Right lobe of liver (tissue), 6 donors: ENCODE data around the gene FAM131B. TPM values are rescaled to one million over a fixed set of nuclear protein-coding genes. Genes with fewer than 3 reads are reported as not detected.

Experiments
- ATAC-seq, 4 donors: fragments of 200-7000 bp; cut with Tn5 transposase; one replicate each; pipeline ENCODE4 v1.9.1; 2020; ENCODE audit warnings: mild to moderate bottlenecking in 4 of 4, moderate library complexity in 4 of 4
- DNase-seq, 3 donors: peaks; one replicate each; pipeline ENCODE4 v3.0.0-alpha.2; 2020
- H3K27ac ChIP-seq, 3 donors: fragments of 200-600 bp; one replicate each; pipeline ENCODE4 v1.8.0; 2022
- H3K27me3 ChIP-seq, 2 donors: fragments of 200-600 bp; one replicate each; pipeline ENCODE4 v1.8.0; 2022
- H3K36me3 ChIP-seq, 4 donors: fragments of 200-600 bp; sonication (generic) in 1 of 4; one replicate each; pipeline versions ENCODE4 v1.5.1 to v1.8.0; 2017 to 2022; ENCODE audit warnings: control low read depth in 1 of 4
- H3K4me1 ChIP-seq, 4 donors: fragments of 200-600 bp; sonication (generic) in 1 of 4; one replicate each; pipeline versions ENCODE4 v1.5.1 to v1.8.0; 2017 to 2022; ENCODE audit warnings: control low read depth in 1 of 4
- H3K4me3 ChIP-seq, 3 donors: fragments of 200-600 bp; one replicate each; pipeline ENCODE4 v1.8.0; 2022
- H3K9me3 ChIP-seq, 4 donors: fragments of 200-600 bp; sonication (generic) in 1 of 4; one replicate each; pipeline versions ENCODE4 v1.5.1 to v1.8.0; 2017 to 2022; ENCODE audit warnings: control low read depth in 1 of 4
- POLR2A ChIP-seq: fragments of 450-650 bp; IDR thresholded peaks from one replicate; pipeline ENCODE4 v1.6.1; 2017; ENCODE audit warnings: antibody characterized with exemption, mild to moderate bottlenecking
- WGBS: methylation state at CpG from one replicate; pipeline ENCODE4 v1.1.6; 2018; ENCODE audit warnings: low coverage, low lambda C conversion rate; ENCODE audit not compliant: insufficient coverage; ENCODE audit errors: missing lambda C conversion rate; 5-methylcytosine and 5-hydroxymethylcytosine counted together
- intact Hi-C, 2 donors: fragments of 100-400 bp; cut with DNase I; formaldehyde crosslinking; loops; one replicate each; pipeline versions ENCODE4 v1.11.2 to v1.14.1; 2022
- total RNA-seq, 6 experiments: library from RNA; depleted of rRNA in 2 of 6; stranded (reverse); fragments of >200 nt in 2 of 6; fragmentation: NEBNext Ultra II Directional in 3 of 6; extraction: Animal tissue kit (Norgen Biotek cat#: 25700) in 3 of 6; gene quantifications; one replicate each; pipeline versions ENCODE4 v1.1.0 to v1.2.4, GENCODE V29; 2016 to 2023
- TF ChIP-seq, protein P1 (sequence below), 4 donors: fragments of 200-600 bp in 3 of 4; fragments of 450-650 bp in 1 of 4; IDR thresholded peaks; one replicate each; pipeline versions ENCODE4 v1.5.1 to v1.8.0; 2016 to 2022; ENCODE audit warnings: antibody characterized with exemption in 4 of 4, mild to moderate bottlenecking in 2 of 4
- donor health status: DM: no; HTN: yes; CAD: no.
- donor health status: DM: no; HTN: no; CAD: no.
- donor health status: DM: no; HTN: no; CAD: no.
- donor health status: DM: no; HTN: yes; CAD: no.
- donor health status: DM: no; HTN: yes; CAD: no.

The FAM131B gene
- total RNA-seq, 6 experiments from 2014 or later = 0.05 to 0.51 (median 0.14) TPM

- H3K27ac ChIP-seq = no peak overlapping the region
- intact Hi-C loops = loop anchor here (5.0 to 10.0 kb wide), 2 partner anchors 92 to 94 kb away; no protein-coding TSS in a partner anchor
- no peaks in the 10 kb centered on the region for H3K9me3 ChIP-seq
- H3K4me1 ChIP-seq = peaks cover 0 to 18% (median 7%) of the 10 kb centered on the region in 4 donors
- ATAC-seq (peak in 1 of 4 donors; percentile 8), DNase-seq (no peak)
- no peaks in the 10 kb centered on the region for H3K36me3 ChIP-seq
- no peak for TF ChIP-seq POLR2A
- TF ChIP-seq, protein P1, sequence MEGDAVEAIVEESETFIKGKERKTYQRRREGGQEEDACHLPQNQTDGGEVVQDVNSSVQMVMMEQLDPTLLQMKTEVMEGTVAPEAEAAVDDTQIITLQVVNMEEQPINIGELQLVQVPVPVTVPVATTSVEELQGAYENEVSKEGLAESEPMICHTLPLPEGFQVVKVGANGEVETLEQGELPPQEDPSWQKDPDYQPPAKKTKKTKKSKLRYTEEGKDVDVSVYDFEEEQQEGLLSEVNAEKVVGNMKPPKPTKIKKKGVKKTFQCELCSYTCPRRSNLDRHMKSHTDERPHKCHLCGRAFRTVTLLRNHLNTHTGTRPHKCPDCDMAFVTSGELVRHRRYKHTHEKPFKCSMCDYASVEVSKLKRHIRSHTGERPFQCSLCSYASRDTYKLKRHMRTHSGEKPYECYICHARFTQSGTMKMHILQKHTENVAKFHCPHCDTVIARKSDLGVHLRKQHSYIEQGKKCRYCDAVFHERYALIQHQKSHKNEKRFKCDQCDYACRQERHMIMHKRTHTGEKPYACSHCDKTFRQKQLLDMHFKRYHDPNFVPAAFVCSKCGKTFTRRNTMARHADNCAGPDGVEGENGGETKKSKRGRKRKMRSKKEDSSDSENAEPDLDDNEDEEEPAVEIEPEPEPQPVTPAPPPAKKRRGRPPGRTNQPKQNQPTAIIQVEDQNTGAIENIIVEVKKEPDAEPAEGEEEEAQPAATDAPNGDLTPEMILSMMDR (IDR thresholded peaks at IDR 0.05) = no peak
- 58% methylated on average over 13 of the region's 23 CpGs for WGBS
- no peaks in the 10 kb centered on the region for H3K27me3 ChIP-seq
- H3K4me3 ChIP-seq = no peak overlapping the region
Observed at GRCh38 chr7:143322760-143323633, 39.5 kb downstream of the FAM131B start.

DNA sequence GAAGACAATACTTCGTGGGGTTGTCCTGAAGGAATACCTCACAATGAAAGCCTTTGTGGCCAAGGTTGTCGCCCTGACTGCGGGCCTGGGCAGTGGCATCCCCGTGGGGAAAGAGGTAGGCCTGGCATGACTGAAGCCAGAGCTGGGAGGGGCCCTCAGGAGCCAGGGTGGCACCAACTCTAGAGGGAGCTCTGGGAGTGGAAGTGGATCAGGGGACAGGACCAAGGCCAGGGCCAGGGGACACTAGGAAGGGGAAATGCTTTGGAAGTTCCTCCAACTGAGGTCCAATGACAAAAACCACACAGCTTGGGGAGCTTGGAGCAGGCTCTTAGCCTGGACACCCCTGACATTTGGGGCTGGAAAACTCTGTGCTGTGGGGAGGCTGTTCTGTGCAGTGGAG is 40.8 kb downstream of the FAM131B start:
- peak; percentile 33 to 56 (median 46) for ATAC-seq
- no peaks in the 10 kb centered on the region for H3K9me3 ChIP-seq

GRCh38 chr7:143321242-143321641 is 41.3 kb downstream of the FAM131B start:
- TF ChIP-seq POLR2A = no peak
- TF ChIP-seq, protein P1 (IDR thresholded peaks at IDR 0.05) = no peak
- WGBS = 88% methylated on average over 2 of the region's 10 CpGs
- intact Hi-C loops = loop anchor here (5.0 to 10.0 kb wide), 2 partner anchors 94 to 96 kb away; no protein-coding TSS in a partner anchor

More for the DNA sequence above, 40.8 kb downstream of the FAM131B start:
- peaks cover 0 to 28% (median 12%) of the 10 kb centered on the region in 4 donors for H3K4me1 ChIP-seq
- TF ChIP-seq, protein P1 (IDR thresholded peaks at IDR 0.05) = peak; percentile 20 to 43 (median 24)
- no peak for TF ChIP-seq POLR2A
- H3K27ac ChIP-seq = no peak overlapping the region
- no peaks in the 10 kb centered on the region for H3K27me3 ChIP-seq
- intact Hi-C loops = loop anchor here (5.0 to 10.0 kb wide), 2 partner anchors 93 to 96 kb away; no protein-coding TSS in a partner anchor
- H3K4me3 ChIP-seq = no peak overlapping the region
- WGBS = 52% methylated on average over 4 of the region's 4 CpGs
- H3K36me3 ChIP-seq = no peaks in the 10 kb centered on the region
- DNase-seq = peak; percentile 58 to 63 (median 60)

DNA sequence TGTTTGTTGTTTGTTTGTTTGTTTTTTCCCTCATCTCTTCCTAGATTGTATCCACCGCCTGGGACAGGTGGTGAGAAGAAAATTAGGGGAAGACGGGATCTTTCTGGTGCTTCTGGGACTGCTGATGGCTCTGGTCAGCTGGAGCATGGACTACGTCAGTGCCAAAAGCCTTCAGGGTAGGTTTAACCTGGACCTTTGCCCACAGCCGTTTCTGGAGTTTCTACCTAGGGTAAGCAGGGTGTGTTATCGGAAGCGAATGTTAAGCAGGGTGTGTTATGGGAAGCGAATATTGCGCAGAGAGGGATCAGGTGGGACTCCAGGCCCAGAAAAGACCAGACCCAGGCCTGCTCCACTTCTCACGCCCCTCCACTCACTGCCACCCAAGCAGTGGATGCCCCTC is 41.9 kb downstream of the FAM131B start:
- 37% methylated on average over 6 of the region's 9 CpGs for WGBS
- no peak for TF ChIP-seq POLR2A
- TF ChIP-seq, protein P1 (IDR thresholded peaks at IDR 0.05) = no peak
- no peaks in the 10 kb centered on the region for H3K9me3 ChIP-seq
- no peaks in the 10 kb centered on the region for H3K36me3 ChIP-seq
- ATAC-seq (peak; percentile 11 to 49 (median 37)), DNase-seq (peak; percentile 59 to 76 (median 69))
- intact Hi-C loops = loop anchor here (5.0 to 10.0 kb wide), 2 partner anchors 94 to 97 kb away; no protein-coding TSS in a partner anchor
- no peaks in the 10 kb centered on the region for H3K27me3 ChIP-seq
- no peak overlapping the region for H3K27ac ChIP-seq
- peaks cover 0 to 30% (median 13%) of the 10 kb centered on the region in 4 donors for H3K4me1 ChIP-seq
- no peak overlapping the region for H3K4me3 ChIP-seq

More at GRCh38 chr7:143321242-143321641, 41.3 kb downstream of the FAM131B start:
- H3K9me3 ChIP-seq = no peaks in the 10 kb centered on the region
- DNase-seq = no peak
- peaks cover 0 to 30% (median 13%) of the 10 kb centered on the region in 4 donors for H3K4me1 ChIP-seq
- no peaks in the 10 kb centered on the region for H3K27me3 ChIP-seq
- no peak overlapping the region for H3K27ac ChIP-seq
- ATAC-seq = no peak
- H3K4me3 ChIP-seq = no peak overlapping the region
- no peaks in the 10 kb centered on the region for H3K36me3 ChIP-seq
